ENCODE results near the gene TLX2. TPM values are rescaled to one million over a fixed set of nuclear protein-coding genes. Genes with fewer than 3 reads are reported as not detected.

TLX2 gene
- total RNA-seq, 6 donors from 2014 or later, result 0.26 to 2.6 TPM; not detected in 4

- Histone ChIP-seq H3K4me1 (peaks cover 33 to 56% (median 41%) of the 10 kb centered on the region in 4 donors), H3K36me3 (peaks cover 0 to 22% (median 6%) of the 10 kb centered on the region in 4 donors), H3K27me3 (peaks cover 0 to 13% (median 1%) of the 10 kb centered on the region in 4 donors), H3K27ac (peak within 1 kb of the TSS; percentile 96 to 100 (median 98)), H3K9me3 (no peaks in the 10 kb centered on the region), H3K4me3 (peak within 1 kb of the TSS; percentile 44 to 82 (median 56))
- 1 to 4% methylated on average over 21 to 43 of the region's 56 CpGs for WGBS, 2 donors
- DNase-seq (peak; percentile 99 to 100), ATAC-seq (ENCODE audit: low FRiP score in 2 of 2) (peak; percentile 95 to 96)
- TF ChIP-seq CTCF (IDR thresholded peaks at IDR 0.05) (peak in 5 of 6 experiments; percentile 33 to 67 (median 42)), POLR2AphosphoS5 (IDR thresholded peaks at IDR 0.05) (peak; percentile 79 to 96), POLR2A (IDR thresholded peaks at IDR 0.05) (peak in 2 of 4 donors; percentile 63 to 79), EP300 (IDR thresholded peaks at IDR 0.05) (no peak)
These were observed 6.9 kb upstream of the TLX2 start, which contains the start of gene PCGF1 for GRCh38 chr2:74507145-74507925. PCGF1 (minus strand) TSS chr2:74507695; CDS start chr2:74507668, 27 bp downstream.

GRCh38 chr2:74507926-74508520, 6.2 kb upstream of the TLX2 start:
- H3K9me3 ChIP-seq, result no peaks in the 10 kb centered on the region
- H3K27me3 ChIP-seq, result peaks cover 0 to 17% (median 7%) of the 10 kb centered on the region in 4 donors
- DNase-seq (peak; percentile 40 to 82), ATAC-seq (ENCODE audit: low FRiP score in 2 of 2) (peak in 1 of 2 donors; percentile 27)
- H3K27ac ChIP-seq, result peak overlapping the region; percentile 96 to 100 (median 98)
- peaks cover 33 to 49% (median 39%) of the 10 kb centered on the region in 4 donors for H3K4me1 ChIP-seq
- H3K36me3 ChIP-seq, result peaks cover 0 to 22% (median 6%) of the 10 kb centered on the region in 4 donors
- H3K4me3 ChIP-seq, result peak overlapping the region; percentile 44 to 82 (median 56)
- WGBS, 2 donors, result 19 to 27% methylated on average over 15 to 36 of the region's 38 CpGs
- no peak for TF ChIP-seq POLR2A (IDR thresholded peaks at IDR 0.05)
- TF ChIP-seq POLR2AphosphoS5 (IDR thresholded peaks at IDR 0.05), result no peak
- TF ChIP-seq EP300 (IDR thresholded peaks at IDR 0.05), result no peak
- TF ChIP-seq CTCF (IDR thresholded peaks at IDR 0.05), result no peak

GRCh38 chr2:74510272-74510671, 4.0 kb upstream of the TLX2 start:
- H3K9me3 ChIP-seq, result no peaks in the 10 kb centered on the region
- no peak overlapping the region for H3K27ac ChIP-seq
- 71 to 88% methylated on average over 4 of the region's 4 CpGs for WGBS, 2 donors
- ATAC-seq (ENCODE audit: low FRiP score in 2 of 2) (no peak), DNase-seq (no peak)
- H3K4me1 ChIP-seq, result peaks cover 35 to 43% (median 39%) of the 10 kb centered on the region in 4 donors
- peaks cover 0 to 10% (median under 1%) of the 10 kb centered on the region in 4 donors for H3K36me3 ChIP-seq
- H3K4me3 ChIP-seq, result no peak overlapping the region
- TF ChIP-seq CTCF (IDR thresholded peaks at IDR 0.05), result no peak
- TF ChIP-seq POLR2AphosphoS5 (IDR thresholded peaks at IDR 0.05), result no peak
- TF ChIP-seq POLR2A (IDR thresholded peaks at IDR 0.05), result no peak
- no peak for TF ChIP-seq EP300 (IDR thresholded peaks at IDR 0.05)
- H3K27me3 ChIP-seq, result peaks cover 6 to 40% (median 30%) of the 10 kb centered on the region in 4 donors

- H3K27ac ChIP-seq, result no peak overlapping the region
- DNase-seq, result no peak
- H3K27me3 ChIP-seq, result peaks cover 6 to 50% (median 40%) of the 10 kb centered on the region in 4 donors
- H3K4me1 ChIP-seq, result peaks cover 35 to 43% (median 39%) of the 10 kb centered on the region in 4 donors
- H3K4me3 ChIP-seq, result no peak overlapping the region
- WGBS, 2 donors, result 28 to 42% methylated on average over 11 of the region's 11 CpGs
- H3K9me3 ChIP-seq, result no peaks in the 10 kb centered on the region
- no peak for ATAC-seq (ENCODE audit: low FRiP score in 2 of 2)
- TF ChIP-seq CTCF (IDR thresholded peaks at IDR 0.05), result no peak
- TF ChIP-seq POLR2A (IDR thresholded peaks at IDR 0.05), result no peak
- no peak for TF ChIP-seq POLR2AphosphoS5 (IDR thresholded peaks at IDR 0.05)
- no peak for TF ChIP-seq EP300 (IDR thresholded peaks at IDR 0.05)
- no peaks in the 10 kb centered on the region for H3K36me3 ChIP-seq
These were observed 2.9 kb upstream of the TLX2 start for GRCh38 chr2:74511104-74511989.
